Measurements from ENCODE around the gene SMG7. TPM values are rescaled to one million over a fixed set of nuclear protein-coding genes. Genes with fewer than 3 reads are reported as not detected.

Gene SMG7
- total and polyA plus RNA-seq, 12 donors, result 16.0 to 46.6 (median 37.8) TPM

- ATAC-seq, result no peak
- peaks cover 0 to 45% (median 17%) of the 10 kb centered on the region in 9 donors for H3K36me3 ChIP-seq
Measured at GRCh38 chr1:183515002-183515689, 42.8 kb downstream of the SMG7 start.

GRCh38 chr1:183516725-183517124 lies 44.4 kb downstream of the SMG7 start:
- Histone ChIP-seq H3K9me3 (no peaks in the 10 kb centered on the region), H3K36me3 (peaks cover 0 to 61% (median 17%) of the 10 kb centered on the region in 9 donors), H3K27ac (no peak overlapping the region), H3K4me1 (peaks cover 0 to 45% (median 7%) of the 10 kb centered on the region in 9 donors), H3K27me3 (no peaks in the 10 kb centered on the region), H3K4me3 (no peak overlapping the region)
- 88 to 93% methylated on average over 2 of the region's 2 CpGs for WGBS, 2 donors
- TF ChIP-seq CTCF (IDR thresholded peaks at IDR 0.05), result no peak
- ATAC-seq (no peak), DNase-seq (no peak)
- intact Hi-C loops (cut with DNase I), result no loop called here

More at GRCh38 chr1:183515002-183515689, 42.8 kb downstream of the SMG7 start:
- no peak for DNase-seq
- WGBS, 2 donors, result 81 to 88% methylated on average over 2 of the region's 2 CpGs
- H3K4me3 ChIP-seq, result no peak overlapping the region
- no peaks in the 10 kb centered on the region for H3K27me3 ChIP-seq
- peaks cover 0 to 39% (median 7%) of the 10 kb centered on the region in 9 donors for H3K4me1 ChIP-seq
- no peak overlapping the region for H3K27ac ChIP-seq
- intact Hi-C loops (cut with DNase I), result no loop called here
- TF ChIP-seq CTCF (IDR thresholded peaks at IDR 0.05), result no peak
- H3K9me3 ChIP-seq, result no peaks in the 10 kb centered on the region

- ATAC-seq (no peak), DNase-seq (no peak)
- intact Hi-C loops (cut with DNase I), result no loop called here
- Histone ChIP-seq H3K9me3 (no peaks in the 10 kb centered on the region), H3K27ac (no peak overlapping the region), H3K27me3 (no peaks in the 10 kb centered on the region), H3K36me3 (peaks cover 0 to 68% (median 17%) of the 10 kb centered on the region in 9 donors), H3K4me3 (no peak overlapping the region), H3K4me1 (peaks cover 0 to 45% (median 7%) of the 10 kb centered on the region in 9 donors)
- WGBS, 2 donors, result 89 to 93% methylated on average over 6 of the region's 6 CpGs
- no peak for TF ChIP-seq CTCF (IDR thresholded peaks at IDR 0.05)
Measured at GRCh38 chr1:183517401-183517800, 45.1 kb downstream of the SMG7 start.

- no peak for TF ChIP-seq CTCF (IDR thresholded peaks at IDR 0.05)
- H3K36me3 ChIP-seq, result peaks cover 0 to 97% (median 17%) of the 10 kb centered on the region in 9 donors
- peak overlapping the region in 1 of 10 donors; percentile 37 for H3K27ac ChIP-seq
- H3K4me1 ChIP-seq, result peaks cover 0 to 33% (median 6%) of the 10 kb centered on the region in 9 donors
- ATAC-seq (no peak), DNase-seq (no peak)
- H3K27me3 ChIP-seq, result no peaks in the 10 kb centered on the region
- intact Hi-C loops (cut with DNase I), result no loop called here
- H3K4me3 ChIP-seq, result no peak overlapping the region
- H3K9me3 ChIP-seq, result no peaks in the 10 kb centered on the region
- WGBS, 2 donors, result 53 to 56% methylated on average over 1 of the region's 1 CpG
Measured at GRCh38 chr1:183520379-183520778, 48.1 kb downstream of the SMG7 start.

Measured in heart right ventricle (tissue), 16 donors.